Common myeloid progenitor, CD34-positive (primary cell): ENCODE measurements around the gene GNPAT.

Experiments
- CTCF ChIA-PET: fragments of 350-600 bp; sonication (Branson Sonifier 250); formaldehyde crosslinking; loops from one replicate; lab custom pipeline; 2021; ENCODE audit warnings: antibody characterized with exemption; lab: Charles Lee
- POLR2A ChIA-PET: fragments of 350-600 bp; sonication (Branson Sonifier 250); formaldehyde crosslinking; loops from one replicate; lab custom pipeline; 2021; ENCODE audit warnings: antibody characterized with exemption; lab: Charles Lee
- DNase-seq, 3 donors: peaks; one replicate each; pipeline versions ENCODE4 v3.0.0 to v3.0.0-alpha.2; 2013
- H3K27ac ChIP-seq, 2 experiments: 1 replicate in 1 of 2; 2 replicates in 1 of 2; pipeline ENCODE4 v1.7.0; 2013; ENCODE audit warnings: inconsistent platforms in 2 of 2, low read length in 2 of 2, mild to moderate bottlenecking in 2 of 2, low read depth in 1 of 2, moderate library complexity in 1 of 2; ENCODE audit not compliant: severe bottlenecking in 2 of 2, insufficient read depth in 1 of 2, poor library complexity in 1 of 2
- H3K27me3 ChIP-seq, 5 experiments: replicated peaks in 2 of 5; 1 replicate in 3 of 5; 2 replicates in 2 of 5; pipeline versions ENCODE4 v1.6.1 to v1.7.0; 2013; ENCODE audit warnings: low read length in 4 of 5, mild to moderate bottlenecking in 2 of 5, moderate library complexity in 2 of 5, inconsistent platforms in 1 of 5; ENCODE audit not compliant: insufficient read depth in 5 of 5, control insufficient read depth in 4 of 5
- H3K36me3 ChIP-seq, 4 experiments: 1 replicate in 2 of 4; 2 replicates in 2 of 4; pipeline versions ENCODE4 v1.6.1 to v1.7.0; 2013; ENCODE audit warnings: low read length in 3 of 4, control low read depth in 1 of 4, mild to moderate bottlenecking in 1 of 4; ENCODE audit not compliant: control insufficient read depth in 4 of 4, insufficient read depth in 4 of 4
- H3K4me1 ChIP-seq, 4 experiments: 1 replicate in 3 of 4; 2 replicates in 1 of 4; pipeline versions ENCODE4 v1.6.1 to v1.7.1; 2013; ENCODE audit warnings: low read length in 3 of 4, mild to moderate bottlenecking in 3 of 4, control low read depth in 1 of 4, inconsistent platforms in 1 of 4, moderate library complexity in 1 of 4; ENCODE audit not compliant: control insufficient read depth in 4 of 4, insufficient read depth in 4 of 4; ENCODE audit errors: control extremely low read depth in 1 of 4
- H3K4me3 ChIP-seq, 7 experiments: 1 replicate in 4 of 7; 2 replicates in 3 of 7; pipeline versions ENCODE4 v1.5.1 to v1.7.0; 2013; ENCODE audit warnings: mild to moderate bottlenecking in 7 of 7, low read length in 6 of 7, moderate library complexity in 6 of 7, inconsistent platforms in 2 of 7, low read depth in 2 of 7, control low read depth in 1 of 7; ENCODE audit not compliant: insufficient read depth in 4 of 7, control insufficient read depth in 1 of 7; ENCODE audit errors: extremely low read depth in 1 of 7
- H3K9me3 ChIP-seq, 5 experiments: 1 replicate in 4 of 5; 2 replicates in 1 of 5; pipeline versions ENCODE4 v1.6.1 to v1.7.1; 2013; ENCODE audit warnings: low read length in 4 of 5, mild to moderate bottlenecking in 2 of 5, inconsistent platforms in 1 of 5, low read depth in 1 of 5, moderate library complexity in 1 of 5; ENCODE audit not compliant: control insufficient read depth in 4 of 5, insufficient read depth in 2 of 5; ENCODE audit errors: control extremely low read depth in 1 of 5
- WGBS: methylation state at CpG from one replicate; pipeline ENCODE4 v1.1.5; 2013; ENCODE audit not compliant: insufficient coverage; 5-methylcytosine and 5-hydroxymethylcytosine counted together

GNPAT gene

GRCh38 chr1:231241750-231242149 is 738 bp downstream of the GNPAT start:
- 0% methylated on average over 2 of the region's 10 CpGs for WGBS
- H3K4me3 ChIP-seq, result peak overlapping the region; percentile 59 to 99 (median 91)
- POLR2A ChIA-PET, result no interaction called here
- no peaks in the 10 kb centered on the region for H3K9me3 ChIP-seq
- peaks cover 14 to 31% (median 22%) of the 10 kb centered on the region in 4 experiments for H3K4me1 ChIP-seq
- H3K36me3 ChIP-seq, result peaks cover 7 to 31% (median 16%) of the 10 kb centered on the region in 4 experiments
- no peaks in the 10 kb centered on the region for H3K27me3 ChIP-seq
- peak; percentile 26 to 52 (median 28) for DNase-seq
- peak overlapping the region; percentile 85 to 88 for H3K27ac ChIP-seq
- CTCF ChIA-PET, result interaction anchor here (0.8 to 1.3 kb wide), 3 partner anchors 28 to 467 kb away, joined by 3 to 5 read pairs (median 3); no protein-coding TSS in a partner anchor

GRCh38 chr1:231242516-231243198 is 1.6 kb downstream of the GNPAT start:
- POLR2A ChIA-PET, result no interaction called here
- H3K9me3 ChIP-seq, result no peaks in the 10 kb centered on the region
- H3K4me3 ChIP-seq, result peak overlapping the region in 4 of 7 experiments; percentile 12 to 99 (median 84)
- peaks cover 14 to 31% (median 22%) of the 10 kb centered on the region in 4 experiments for H3K4me1 ChIP-seq
- peak in 2 of 3 donors; percentile 41 to 66 for DNase-seq
- no CpG with 5 or more reads among the region's 5 CpGs for WGBS
- no peaks in the 10 kb centered on the region for H3K27me3 ChIP-seq
- CTCF ChIA-PET, result interaction anchor here (1.3 kb wide), 1 partner anchor 29 kb away, joined by 5 read pairs; no protein-coding TSS in a partner anchor
- H3K36me3 ChIP-seq, result peaks cover 6 to 29% (median 12%) of the 10 kb centered on the region in 4 experiments
- H3K27ac ChIP-seq, result peak overlapping the region in 1 of 2 experiments; percentile 85

- DNase-seq, result no peak
- H3K36me3 ChIP-seq, result peaks cover 11 to 48% (median 25%) of the 10 kb centered on the region in 4 experiments
- H3K9me3 ChIP-seq, result no peaks in the 10 kb centered on the region
- H3K27ac ChIP-seq, result no peak overlapping the region
- WGBS, result no CpG with 5 or more reads among the region's 1 CpG
- CTCF ChIA-PET, result interaction anchor here (0.9 kb wide), 1 partner anchor 18 kb away, joined by 3 read pairs; no protein-coding TSS in a partner anchor
- H3K27me3 ChIP-seq, result no peaks in the 10 kb centered on the region
- H3K4me1 ChIP-seq, result no peaks in the 10 kb centered on the region
- H3K4me3 ChIP-seq, result no peak overlapping the region
- POLR2A ChIA-PET, result no interaction called here
These were observed 7.8 kb downstream of the GNPAT start for GRCh38 chr1:231248778-231249177.

DNA sequence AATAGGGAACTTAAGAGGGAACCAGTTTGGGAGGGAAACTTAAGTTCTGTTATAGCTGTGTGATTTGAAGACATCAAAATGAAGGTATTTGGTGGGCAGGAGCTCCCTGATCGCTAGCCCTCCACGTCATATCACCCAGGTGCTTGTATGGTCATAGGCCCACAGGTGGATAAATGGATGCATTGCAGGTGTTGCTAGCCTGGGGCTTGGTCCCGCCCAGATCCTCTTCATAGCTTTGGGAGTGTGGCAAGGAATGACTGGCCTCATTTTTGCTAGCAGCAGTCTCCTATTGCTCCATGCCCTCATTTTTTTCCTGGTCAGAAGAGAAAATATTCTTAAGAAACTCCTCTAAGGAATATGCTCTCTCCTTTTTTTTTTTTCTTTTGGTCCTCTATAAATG is 11.3 kb downstream of the GNPAT start:
- ChIA-PET CTCF (no interaction called here), POLR2A (no interaction called here)
- Histone ChIP-seq H3K4me3 (no peak overlapping the region), H3K4me1 (no peaks in the 10 kb centered on the region), H3K27ac (no peak overlapping the region), H3K36me3 (peaks cover 28 to 54% (median 41%) of the 10 kb centered on the region in 4 experiments), H3K27me3 (no peaks in the 10 kb centered on the region), H3K9me3 (peaks cover 0 to 14% (median 5%) of the 10 kb centered on the region in 5 experiments)
- no peak for DNase-seq
- 100% methylated on average over 2 of the region's 3 CpGs for WGBS

DNA sequence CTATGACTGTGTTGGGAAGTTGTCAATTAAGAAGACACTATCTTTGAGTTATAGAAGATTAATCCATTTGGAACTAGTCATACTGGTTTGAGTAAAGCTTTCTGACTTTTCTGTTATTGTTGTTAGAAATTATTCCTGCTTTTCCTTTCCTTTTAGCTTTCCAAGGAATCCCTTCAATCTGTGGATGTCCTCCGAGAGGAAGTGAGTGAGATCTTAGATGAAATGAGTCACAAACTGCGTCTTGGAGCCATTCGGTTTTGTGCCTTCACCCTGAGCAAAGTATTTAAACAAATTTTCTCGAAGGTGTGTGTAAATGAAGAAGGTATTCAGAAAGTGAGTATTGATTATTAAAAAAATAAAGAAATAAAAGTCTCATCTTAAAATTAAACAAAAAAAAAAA is 19.3 kb downstream of the GNPAT start:
- Histone ChIP-seq H3K27ac (no peak overlapping the region), H3K4me3 (no peak overlapping the region), H3K9me3 (peaks cover 1 to 34% (median 19%) of the 10 kb centered on the region in 5 experiments), H3K27me3 (no peaks in the 10 kb centered on the region), H3K4me1 (no peaks in the 10 kb centered on the region), H3K36me3 (peaks cover 39 to 90% (median 76%) of the 10 kb centered on the region in 4 experiments)
- ChIA-PET POLR2A (interaction anchor here (0.7 kb wide), 1 partner anchor 21 kb away, joined by 3 read pairs; no protein-coding TSS in a partner anchor), CTCF (no interaction called here)
- 100% methylated on average over 1 of the region's 4 CpGs for WGBS
- DNase-seq, result no peak

- Histone ChIP-seq H3K36me3 (peaks cover 34 to 87% (median 66%) of the 10 kb centered on the region in 4 experiments), H3K27ac (no peak overlapping the region), H3K27me3 (no peaks in the 10 kb centered on the region), H3K4me1 (no peaks in the 10 kb centered on the region), H3K4me3 (no peak overlapping the region), H3K9me3 (peaks cover 0 to 6% (median 1%) of the 10 kb centered on the region in 5 experiments)
- CTCF ChIA-PET, result no interaction called here
- POLR2A ChIA-PET, result no interaction called here
- WGBS, result 100% methylated on average over 1 of the region's 1 CpG
- no peak for DNase-seq
These were observed 23.6 kb downstream of the GNPAT start for GRCh38 chr1:231264642-231265041.

GRCh38 chr1:231265379-231265778 is 24.4 kb downstream of the GNPAT start:
- POLR2A ChIA-PET, result no interaction called here
- no peak for DNase-seq
- CTCF ChIA-PET, result interaction anchor here (0.5 kb wide), 1 partner anchor 584 kb away, joined by 3 read pairs; no protein-coding TSS in a partner anchor
- H3K4me1 ChIP-seq, result no peaks in the 10 kb centered on the region
- peaks cover 28 to 87% (median 62%) of the 10 kb centered on the region in 4 experiments for H3K36me3 ChIP-seq
- H3K27ac ChIP-seq, result no peak overlapping the region
- no peaks in the 10 kb centered on the region for H3K27me3 ChIP-seq
- H3K9me3 ChIP-seq, result peaks cover 0 to 2% (median 0%) of the 10 kb centered on the region in 5 experiments
- no CpG with 5 or more reads among the region's 3 CpGs for WGBS
- H3K4me3 ChIP-seq, result no peak overlapping the region
